Measurements from ENCODE around the gene ADARB1. TPM values are rescaled to one million over a fixed set of nuclear protein-coding genes. Genes with fewer than 3 reads are reported as not detected.

ADARB1 gene
- total RNA-seq, 4 donors from 2014 or later = 3.4 to 15.6 (median 5.7) TPM

DNA sequence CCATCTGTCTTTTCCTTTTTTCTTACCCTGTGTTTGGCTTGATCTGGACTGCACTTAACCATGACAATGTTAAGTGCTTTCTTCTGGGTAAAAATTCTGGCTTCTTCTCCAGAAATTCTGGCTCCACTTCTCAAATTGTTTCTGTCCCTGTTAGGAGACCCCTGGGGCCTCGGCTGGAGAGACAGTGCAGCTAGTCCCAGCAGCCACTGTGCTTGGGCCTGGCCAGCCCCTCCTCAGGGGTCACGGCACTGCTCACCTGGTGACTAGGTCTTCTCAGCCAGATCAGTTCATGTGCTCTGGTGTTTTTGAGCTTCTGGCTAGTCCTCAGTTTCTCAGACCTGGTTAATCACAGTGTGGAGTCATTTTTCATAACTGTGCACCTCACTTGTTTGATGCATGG, 72.4 kb downstream of the ADARB1 start:
- Histone ChIP-seq H3K4me3 (no peak overlapping the region), H3K36me3 (peaks cover 0 to 15% (median 0%) of the 10 kb centered on the region in 3 donors), H3K27ac (no peak overlapping the region), H3K4me1 (peaks cover 4 to 21% (median 6%) of the 10 kb centered on the region in 3 donors), H3K27me3 (no peaks in the 10 kb centered on the region), H3K9me3 (no peaks in the 10 kb centered on the region)
- intact Hi-C loops (cut with DNase I) = loop anchor here (10.0 kb wide), 1 partner anchor 138 kb away; the partner anchor contains the start of gene POFUT2
- TF ChIP-seq POLR2A (IDR thresholded peaks at IDR 0.05) = no peak
- WGBS, 2 donors = 84 to 92% methylated on average over 2 of the region's 2 CpGs
- DNase-seq = no peak

DNA sequence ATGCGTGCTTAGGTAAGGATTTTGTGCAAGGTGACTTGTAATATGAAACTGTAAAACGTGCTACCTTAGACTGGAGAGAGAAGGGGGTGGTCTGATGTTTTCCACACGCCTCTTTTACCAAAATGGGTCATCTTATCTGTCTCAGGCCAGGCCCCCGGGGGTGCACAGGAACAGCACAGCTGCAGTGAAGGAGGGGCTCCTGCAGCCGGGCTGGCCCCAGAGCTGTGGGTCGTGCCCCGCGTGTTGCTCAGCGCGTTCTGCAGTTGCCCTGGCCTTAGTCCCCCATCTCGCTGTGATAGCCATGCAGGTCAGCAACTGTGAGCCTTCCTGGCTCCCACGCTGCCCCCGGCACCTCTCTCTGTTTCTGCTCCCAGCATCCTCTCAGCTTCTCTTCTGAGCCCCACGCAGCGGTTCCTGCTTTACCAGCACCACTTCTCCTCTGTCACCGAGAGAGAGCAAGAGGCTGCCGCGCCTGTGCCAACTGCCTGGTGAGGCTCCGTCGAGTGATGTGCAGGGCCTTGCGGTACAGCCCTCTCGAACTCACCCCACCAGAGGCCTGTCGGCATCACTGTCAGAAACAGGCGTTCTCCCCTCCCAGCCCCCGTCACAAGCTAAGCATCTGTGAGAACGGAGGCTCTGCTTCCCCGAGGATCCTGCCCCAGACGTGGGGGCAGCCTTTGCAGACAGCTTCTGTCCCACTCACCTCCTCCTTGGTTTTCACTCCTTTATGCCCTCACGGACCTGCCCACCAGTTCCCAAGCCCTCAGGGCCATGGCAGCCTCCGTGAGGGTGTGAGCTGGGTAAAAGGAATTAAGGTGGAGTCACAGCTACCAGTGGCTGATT, 73.3 kb downstream of the ADARB1 start:
- WGBS, 2 donors = 86% methylated on average over 20 to 25 of the region's 30 CpGs
- H3K27me3 ChIP-seq = no peaks in the 10 kb centered on the region
- intact Hi-C loops (cut with DNase I) = loop anchor here (10.0 kb wide), 1 partner anchor 137 kb away; the partner anchor contains the start of gene POFUT2
- no peak for DNase-seq
- TF ChIP-seq POLR2A (IDR thresholded peaks at IDR 0.05) = no peak
- TF ChIP-seq, protein P1, sequence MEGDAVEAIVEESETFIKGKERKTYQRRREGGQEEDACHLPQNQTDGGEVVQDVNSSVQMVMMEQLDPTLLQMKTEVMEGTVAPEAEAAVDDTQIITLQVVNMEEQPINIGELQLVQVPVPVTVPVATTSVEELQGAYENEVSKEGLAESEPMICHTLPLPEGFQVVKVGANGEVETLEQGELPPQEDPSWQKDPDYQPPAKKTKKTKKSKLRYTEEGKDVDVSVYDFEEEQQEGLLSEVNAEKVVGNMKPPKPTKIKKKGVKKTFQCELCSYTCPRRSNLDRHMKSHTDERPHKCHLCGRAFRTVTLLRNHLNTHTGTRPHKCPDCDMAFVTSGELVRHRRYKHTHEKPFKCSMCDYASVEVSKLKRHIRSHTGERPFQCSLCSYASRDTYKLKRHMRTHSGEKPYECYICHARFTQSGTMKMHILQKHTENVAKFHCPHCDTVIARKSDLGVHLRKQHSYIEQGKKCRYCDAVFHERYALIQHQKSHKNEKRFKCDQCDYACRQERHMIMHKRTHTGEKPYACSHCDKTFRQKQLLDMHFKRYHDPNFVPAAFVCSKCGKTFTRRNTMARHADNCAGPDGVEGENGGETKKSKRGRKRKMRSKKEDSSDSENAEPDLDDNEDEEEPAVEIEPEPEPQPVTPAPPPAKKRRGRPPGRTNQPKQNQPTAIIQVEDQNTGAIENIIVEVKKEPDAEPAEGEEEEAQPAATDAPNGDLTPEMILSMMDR (IDR thresholded peaks at IDR 0.05) = no peak
- no peaks in the 10 kb centered on the region for H3K9me3 ChIP-seq
- H3K36me3 ChIP-seq = peaks cover 0 to 15% (median 0%) of the 10 kb centered on the region in 3 donors
- peaks cover 5 to 25% (median 6%) of the 10 kb centered on the region in 3 donors for H3K4me1 ChIP-seq
- H3K4me3 ChIP-seq = no peak overlapping the region
- H3K27ac ChIP-seq = no peak overlapping the region

DNA sequence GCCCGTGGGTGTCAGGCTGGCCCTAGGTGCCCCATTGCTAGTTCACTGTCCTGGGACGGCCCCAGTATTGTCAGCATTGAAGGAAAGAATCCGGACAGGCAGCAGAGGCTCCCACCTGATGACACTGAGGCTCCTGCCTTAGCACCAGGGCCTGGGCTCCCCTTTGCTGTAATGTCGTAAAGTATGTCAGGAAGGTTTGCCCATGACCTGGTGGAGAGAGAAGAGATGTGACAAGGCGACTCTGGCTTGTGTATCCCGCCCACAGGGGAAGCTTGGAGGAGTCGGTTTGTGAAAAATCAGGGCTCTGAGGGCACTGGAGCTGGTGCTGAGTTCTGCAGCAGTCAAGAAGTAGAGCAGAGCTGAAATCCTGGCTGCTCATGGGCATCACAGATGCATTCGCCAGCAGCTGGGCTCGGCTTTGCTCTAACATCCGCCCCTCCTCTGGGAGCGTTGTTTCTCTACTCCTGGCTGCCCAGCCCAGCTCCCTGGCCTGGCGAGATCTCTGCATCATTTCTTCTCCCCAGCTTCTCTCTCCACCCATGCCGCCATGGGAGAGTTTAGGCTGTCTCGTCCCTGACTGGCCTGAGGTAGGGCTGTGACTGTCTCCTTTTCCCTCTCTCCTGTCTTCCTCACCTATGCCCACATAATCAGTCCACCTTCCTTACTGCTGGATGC, 74.1 kb downstream of the ADARB1 start:
- no peak for DNase-seq
- Histone ChIP-seq H3K36me3 (peaks cover 0 to 15% (median 0%) of the 10 kb centered on the region in 3 donors), H3K9me3 (no peaks in the 10 kb centered on the region), H3K4me3 (no peak overlapping the region), H3K4me1 (peaks cover 5 to 26% (median 6%) of the 10 kb centered on the region in 3 donors), H3K27ac (no peak overlapping the region), H3K27me3 (no peaks in the 10 kb centered on the region)
- no peak for TF ChIP-seq POLR2A (IDR thresholded peaks at IDR 0.05)
- TF ChIP-seq, protein P1 (IDR thresholded peaks at IDR 0.05) = no peak
- WGBS, 2 donors = 78 to 89% methylated on average over 10 to 11 of the region's 14 CpGs
- intact Hi-C loops (cut with DNase I) = loop anchor here (10.0 kb wide), 1 partner anchor 136 kb away; the partner anchor contains the start of gene POFUT2

DNA sequence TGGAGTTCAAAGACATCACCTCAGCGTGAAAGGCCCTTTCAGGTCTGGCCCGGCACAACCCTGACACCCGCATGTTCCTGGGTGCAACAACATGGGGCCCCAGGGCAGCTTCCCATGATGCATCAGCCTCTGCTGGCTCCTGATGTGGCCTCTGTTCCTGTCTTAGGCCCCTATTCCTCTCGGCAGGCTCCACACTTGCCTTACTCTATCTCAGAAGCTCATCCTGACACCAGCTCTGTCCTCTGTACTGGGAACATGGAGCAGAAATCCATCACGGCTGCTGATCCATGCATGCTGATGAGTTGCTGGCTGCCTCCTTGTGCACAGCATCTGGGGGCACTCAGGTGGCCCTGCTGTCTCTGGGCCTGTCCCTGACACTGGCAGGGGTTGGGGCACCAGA, 74.6 kb downstream of the ADARB1 start:
- DNase-seq = no peak
- Histone ChIP-seq H3K9me3 (no peaks in the 10 kb centered on the region), H3K4me3 (no peak overlapping the region), H3K4me1 (peaks cover 5 to 32% (median 6%) of the 10 kb centered on the region in 3 donors), H3K27ac (no peak overlapping the region), H3K36me3 (peaks cover 0 to 15% (median 0%) of the 10 kb centered on the region in 3 donors), H3K27me3 (no peaks in the 10 kb centered on the region)
- TF ChIP-seq POLR2A (IDR thresholded peaks at IDR 0.05) = no peak
- TF ChIP-seq, protein P1 (IDR thresholded peaks at IDR 0.05) = no peak
- intact Hi-C loops (cut with DNase I) = loop anchor here (10.0 kb wide), 1 partner anchor 136 kb away; the partner anchor contains the start of gene POFUT2
- 82 to 89% methylated on average over 5 of the region's 5 CpGs for WGBS, 2 donors

DNA sequence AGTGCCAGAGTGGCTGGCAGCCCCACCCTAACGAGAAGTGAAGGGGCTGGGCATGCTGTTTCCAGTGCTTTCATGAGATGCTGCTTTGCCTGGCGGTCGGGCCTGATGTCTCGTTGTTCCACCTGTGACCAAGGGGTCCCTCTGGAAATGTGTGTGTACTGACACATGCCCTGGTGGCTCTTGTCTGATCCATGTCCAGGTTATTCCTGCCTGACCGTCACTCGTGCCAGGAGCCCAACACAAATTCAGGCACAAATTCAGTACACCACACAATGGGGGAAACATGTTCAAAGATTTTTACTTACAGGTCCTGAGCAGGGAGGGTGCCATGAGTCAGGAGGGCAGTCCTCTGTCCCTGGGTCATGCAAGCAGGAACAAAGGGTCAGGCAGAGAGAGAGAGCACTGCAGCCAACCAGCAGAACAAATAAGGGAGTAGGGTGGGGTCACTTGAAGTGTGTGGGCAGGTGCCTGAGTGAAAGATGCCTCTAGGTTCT, 76.3 kb downstream of the ADARB1 start:
- Histone ChIP-seq H3K4me3 (no peak overlapping the region), H3K9me3 (no peaks in the 10 kb centered on the region), H3K4me1 (peaks cover 5 to 32% (median 10%) of the 10 kb centered on the region in 3 donors), H3K27me3 (no peaks in the 10 kb centered on the region), H3K36me3 (peaks cover 0 to 8% (median 0%) of the 10 kb centered on the region in 3 donors), H3K27ac (no peak overlapping the region)
- DNase-seq = no peak
- intact Hi-C loops (cut with DNase I) = no loop called here
- TF ChIP-seq, protein P1 (IDR thresholded peaks at IDR 0.05) = no peak
- TF ChIP-seq POLR2A (IDR thresholded peaks at IDR 0.05) = no peak
- WGBS, 2 donors = 71 to 81% methylated on average over 1 to 6 of the region's 6 CpGs
